GM19468 (cell line): ENCODE results near the gene TNS3.

Experiments used
- ATAC-seq: cut with Tn5 transposase; IDR thresholded peaks from one replicate; pipeline ENCODE4 v1.9.1; 2021; ENCODE audit warnings: mild to moderate bottlenecking, moderate library complexity, moderate number of reproducible peaks; ENCODE audit not compliant: unreplicated experiment; ENCODE audit errors: extremely low read depth

TNS3 gene

GRCh38 chr7:47496056-47496665, 85.8 kb downstream of the TNS3 start:
- ATAC-seq: no peak

- ATAC-seq: no peak
These were observed 87.7 kb downstream of the TNS3 start for GRCh38 chr7:47493976-47494911.

DNA sequence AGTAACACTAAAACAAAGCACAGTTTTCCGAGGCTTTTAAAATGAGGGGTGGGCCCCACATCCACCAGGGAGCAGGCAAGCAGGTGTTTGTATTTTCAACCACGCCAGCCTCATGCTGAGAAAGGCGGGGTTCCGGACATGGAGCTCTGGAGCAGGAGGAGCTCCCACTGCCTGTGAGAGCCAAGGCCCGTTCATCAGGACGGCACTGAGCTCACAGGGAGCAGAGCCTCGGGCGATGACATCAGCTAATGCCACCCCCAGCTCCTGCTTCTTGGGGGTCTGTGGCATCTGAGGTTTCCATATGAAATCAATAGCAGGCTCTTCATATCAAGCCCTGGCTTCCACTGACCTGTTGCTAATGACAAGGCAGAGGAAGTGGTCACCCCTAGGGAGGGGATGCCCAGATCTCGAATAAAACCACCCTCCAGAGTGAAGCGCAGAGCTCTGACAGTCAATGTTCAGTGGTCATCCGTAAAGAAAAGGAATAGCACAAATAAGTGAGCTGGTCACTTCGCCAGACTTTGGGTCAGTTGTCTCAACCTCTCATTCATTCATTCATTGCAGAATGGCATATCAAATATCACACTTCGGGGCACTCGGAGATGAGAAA, 89.1 kb downstream of the TNS3 start:
- no peak for ATAC-seq

GRCh38 chr7:47490501-47491265, 91.2 kb downstream of the TNS3 start:
- no peak for ATAC-seq

DNA sequence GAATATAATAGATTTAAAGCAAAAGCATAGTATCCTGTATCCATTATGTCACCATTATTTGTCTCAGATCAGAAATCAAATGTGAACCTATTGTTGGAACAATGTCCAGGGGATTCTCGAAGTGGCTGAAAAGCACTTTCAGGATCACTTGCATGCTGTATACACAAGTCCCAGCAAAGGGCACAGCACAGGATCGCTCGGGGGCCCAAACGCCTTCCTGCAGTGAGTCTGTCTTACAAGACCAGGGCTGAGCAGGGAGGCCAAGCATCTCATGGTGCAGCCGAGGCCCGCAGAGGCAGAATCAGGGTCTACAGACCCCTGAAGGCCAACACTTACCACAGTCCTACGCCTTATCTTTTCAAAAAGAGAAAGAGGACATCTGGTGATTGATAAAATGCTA, 92.3 kb downstream of the TNS3 start:
- no peak for ATAC-seq

DNA sequence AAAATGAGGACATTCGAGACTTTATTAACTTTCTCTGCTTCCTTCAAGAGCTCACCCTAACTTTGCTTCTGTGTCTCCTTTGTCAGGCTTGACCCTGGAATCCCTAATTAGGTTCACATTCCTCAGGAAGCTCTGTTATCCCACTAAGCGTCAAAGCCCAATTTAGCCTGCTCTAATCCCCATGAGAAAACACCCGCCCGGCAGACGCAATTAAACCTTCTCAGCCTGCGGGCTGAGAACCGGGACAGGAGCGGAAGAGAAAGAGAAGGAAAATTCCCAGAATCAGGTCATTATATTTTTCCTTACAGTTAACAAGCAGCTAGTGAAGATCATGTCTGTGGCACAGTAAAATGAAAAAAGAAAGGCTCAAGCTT, 93.0 kb downstream of the TNS3 start:
- no peak for ATAC-seq

DNA sequence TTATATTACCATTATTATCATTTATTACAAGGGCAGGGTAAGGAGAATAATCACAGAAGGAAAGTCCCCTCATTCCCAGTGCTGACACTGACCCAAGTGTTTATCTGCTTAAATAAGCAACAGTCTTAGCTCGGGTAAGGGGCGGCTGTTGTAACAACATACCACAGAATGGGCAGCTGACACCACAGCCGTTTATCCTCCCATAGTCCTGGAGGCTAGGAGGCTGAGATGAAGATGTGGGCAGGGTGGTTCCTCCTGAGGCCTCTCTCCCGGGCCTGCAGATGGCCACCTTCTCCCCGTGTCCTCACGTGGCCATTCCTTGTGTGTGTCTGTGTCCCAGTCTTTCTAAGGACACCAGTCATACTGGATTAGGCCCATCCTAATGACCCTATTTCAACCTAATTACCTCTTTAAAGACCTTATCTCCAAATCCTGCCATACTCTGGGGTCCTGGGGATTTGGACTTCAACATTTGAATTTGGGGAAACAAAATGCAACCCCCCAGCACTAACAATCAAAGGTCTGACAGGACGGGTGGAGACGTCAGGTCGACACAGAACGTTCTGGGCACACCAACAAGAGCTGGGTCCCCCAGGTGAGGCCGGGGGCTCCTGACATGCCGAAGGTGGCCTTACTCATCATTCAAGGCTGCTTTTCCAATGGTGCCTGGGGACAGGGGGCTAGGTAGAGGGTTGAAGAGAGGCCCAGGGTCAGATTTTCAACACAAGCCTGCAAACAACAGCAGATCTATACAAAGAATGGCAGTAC, 93.5 kb downstream of the TNS3 start:
- no peak for ATAC-seq

GRCh38 chr7:47485640-47486435, 96.1 kb downstream of the TNS3 start:
- no peak for ATAC-seq

GRCh38 chr7:47484923-47485639, 96.8 kb downstream of the TNS3 start:
- no peak for ATAC-seq

DNA sequence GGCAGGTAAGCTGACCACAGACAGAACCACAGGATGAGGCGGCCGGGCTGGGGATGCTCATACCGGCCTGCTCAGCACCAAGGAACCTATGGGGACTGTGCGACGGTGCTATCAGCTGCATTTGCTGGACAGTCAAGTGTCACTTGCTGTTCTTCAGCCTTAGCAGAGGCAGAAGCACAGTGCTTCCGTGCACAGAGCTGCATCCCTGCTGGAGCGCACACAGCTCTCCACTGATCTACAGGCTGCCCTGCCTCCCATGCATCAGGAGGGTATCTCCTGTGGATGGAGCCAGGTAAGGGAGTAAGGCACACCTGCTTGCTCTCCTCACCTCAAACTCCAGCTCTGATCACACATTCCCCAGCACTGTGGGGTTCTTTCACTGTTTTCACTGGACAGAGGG, 97.5 kb downstream of the TNS3 start:
- ATAC-seq: no peak

DNA sequence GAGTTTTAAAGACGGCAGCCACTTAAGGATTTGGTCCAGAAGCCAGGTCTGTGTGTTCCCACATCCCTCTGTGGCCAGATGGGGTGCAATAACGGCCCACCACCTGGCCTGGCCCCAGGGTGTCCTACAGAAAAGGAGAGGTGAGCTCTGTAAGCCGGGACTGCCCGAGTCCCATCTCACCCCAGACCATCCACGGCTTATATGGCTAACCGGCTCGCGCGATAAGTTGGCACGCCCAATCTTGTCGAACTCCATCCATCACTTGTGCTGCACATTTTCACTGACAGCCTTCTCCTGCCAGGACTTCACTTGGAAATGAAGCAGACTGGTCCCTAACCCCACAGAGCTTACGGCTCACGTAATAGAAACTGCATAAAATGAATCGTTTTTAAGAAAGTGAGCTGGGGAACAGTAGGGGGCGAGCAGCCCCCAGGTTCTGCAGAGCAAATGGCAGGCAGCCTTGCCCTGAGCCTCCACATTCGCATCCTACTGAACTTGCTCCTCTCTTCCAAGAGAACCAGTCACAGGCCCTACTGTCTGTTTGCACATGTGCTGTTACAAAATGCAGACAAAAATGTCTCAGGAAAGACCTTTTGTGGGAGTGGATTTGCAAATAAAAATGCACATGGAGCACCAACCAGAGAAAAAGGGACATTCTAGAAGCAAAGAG, 98.2 kb downstream of the TNS3 start:
- ATAC-seq: no peak

DNA sequence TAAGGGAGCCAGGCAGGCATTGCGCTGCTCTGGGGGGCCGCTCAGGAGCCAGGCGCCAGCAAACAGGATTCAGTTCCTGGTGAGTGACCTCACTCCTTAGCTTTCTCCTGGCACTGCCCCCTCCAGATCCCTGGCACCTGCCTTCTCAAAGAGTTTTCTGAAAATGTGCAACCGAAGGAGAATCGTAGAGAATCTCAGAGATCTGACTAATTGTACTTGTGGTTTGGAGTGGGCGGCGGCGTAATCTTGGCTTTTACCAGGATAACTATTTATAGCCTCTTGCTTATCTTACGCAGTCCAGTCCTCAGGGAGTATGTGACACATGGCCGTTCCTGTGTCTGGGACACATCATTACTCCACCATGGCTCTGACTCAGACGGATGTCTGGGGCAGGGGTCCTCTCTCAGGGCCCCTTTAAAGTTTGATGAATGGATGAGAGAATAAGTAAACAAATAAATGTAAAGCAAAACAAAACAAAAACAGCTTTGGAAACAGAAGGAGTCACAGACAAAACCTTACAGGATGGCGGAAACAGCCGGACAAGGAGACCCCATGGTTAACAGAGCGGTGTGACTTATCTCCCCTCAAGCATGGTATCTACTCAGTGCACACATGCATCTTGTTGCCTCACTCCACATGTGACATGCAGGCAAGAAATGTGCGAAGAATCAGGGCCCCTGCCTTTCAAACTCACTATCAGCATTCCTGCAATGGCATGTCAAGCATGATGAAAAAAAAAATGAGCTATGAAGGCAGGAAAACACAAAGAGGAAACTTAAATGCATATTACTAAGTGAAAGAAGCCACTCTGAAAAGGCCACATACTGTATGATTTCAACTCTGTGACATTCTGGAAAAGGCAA, 99.7 kb downstream of the TNS3 start:
- ATAC-seq: no peak

- ATAC-seq: no peak
These were observed 100.3 kb downstream of the TNS3 start for GRCh38 chr7:47481541-47482012.

DNA sequence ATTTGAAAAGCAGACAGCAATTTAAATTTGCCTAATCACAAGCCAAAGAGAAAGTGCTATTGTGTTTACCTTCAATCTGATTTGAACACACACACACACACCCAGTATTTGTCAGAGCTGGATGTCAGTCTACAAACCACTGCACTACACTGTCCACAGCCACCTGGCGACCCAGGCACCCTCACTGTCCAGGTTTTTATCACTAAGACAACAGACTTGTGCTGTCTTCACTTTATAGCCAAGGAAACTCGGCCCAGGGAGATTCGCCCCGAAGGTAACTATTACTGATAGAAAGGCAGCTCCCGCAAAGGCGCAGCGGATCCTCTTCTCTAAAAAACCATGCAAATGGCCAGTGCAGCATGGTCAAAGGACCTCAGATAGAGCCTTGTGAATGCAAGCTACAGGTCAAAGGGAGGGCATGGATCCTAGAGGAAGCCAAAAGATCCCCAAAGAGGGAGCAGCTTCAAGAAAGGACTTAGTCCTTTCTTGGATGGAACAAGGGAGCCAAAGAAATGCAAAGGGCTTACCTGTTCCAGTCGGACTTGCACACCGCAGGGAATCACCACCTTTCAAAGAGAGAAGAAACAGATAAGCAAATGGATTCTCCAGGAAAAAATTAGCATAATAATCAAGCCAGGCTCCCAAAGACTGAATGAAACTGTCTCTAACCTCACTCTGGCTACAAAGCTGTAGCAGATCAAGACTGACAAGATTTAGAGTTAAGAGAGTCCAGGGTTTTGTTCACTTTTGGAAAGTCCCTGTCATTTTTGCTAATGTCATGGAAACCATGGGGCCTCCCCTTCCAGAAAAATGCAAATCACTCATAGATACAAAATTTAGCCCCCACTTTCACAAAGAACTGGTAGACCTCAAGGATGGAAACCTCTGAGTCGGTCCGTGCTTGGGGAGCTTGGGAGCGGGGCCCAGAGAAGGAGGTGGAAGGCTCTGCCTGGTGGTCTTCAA, 101.1 kb downstream of the TNS3 start:
- ATAC-seq: peak; percentile 51

GRCh38 chr7:47479821-47480575, 101.9 kb downstream of the TNS3 start:
- ATAC-seq: no peak
